Ectodermal cell (in vitro differentiated cells): ENCODE results near the gene EIF5A.

ENCODE experiments used
- H3K27ac ChIP-seq: 2 replicates; pipeline ENCODE4 v1.7.0; 2013; ENCODE audit warnings: mild to moderate bottlenecking, low read depth, low read length; ENCODE audit not compliant: insufficient read depth, poor library complexity, severe bottlenecking
- H3K27me3 ChIP-seq: 2 replicates; pipeline ENCODE4 v1.7.0; 2013; ENCODE audit warnings: mild to moderate bottlenecking, low read length; ENCODE audit not compliant: insufficient read depth, control insufficient read depth, poor library complexity, severe bottlenecking
- H3K36me3 ChIP-seq: one replicate; pipeline ENCODE4 v1.7.0; 2013; ENCODE audit warnings: low read length; ENCODE audit not compliant: control insufficient read depth, insufficient read depth
- H3K4me1 ChIP-seq: one replicate; pipeline ENCODE4 v1.7.0; 2013; ENCODE audit warnings: low read length; ENCODE audit not compliant: control insufficient read depth, insufficient read depth
- H3K4me3 ChIP-seq: 2 replicates; pipeline ENCODE4 v1.7.0; 2013; ENCODE audit warnings: low read depth, low read length, control low read depth; ENCODE audit not compliant: insufficient read depth
- H3K9me3 ChIP-seq: 2 replicates; pipeline ENCODE4 v1.7.0; 2013; ENCODE audit warnings: mild to moderate bottlenecking, low read length, moderate library complexity; ENCODE audit not compliant: control insufficient read depth
- WGBS, 2 experiments: methylation state at CpG; one replicate each; pipeline ENCODE4 v1.1.7; 2013; ENCODE audit warnings: missing lambda C conversion rate in 2 of 2; 5-methylcytosine and 5-hydroxymethylcytosine counted together

The EIF5A gene

DNA sequence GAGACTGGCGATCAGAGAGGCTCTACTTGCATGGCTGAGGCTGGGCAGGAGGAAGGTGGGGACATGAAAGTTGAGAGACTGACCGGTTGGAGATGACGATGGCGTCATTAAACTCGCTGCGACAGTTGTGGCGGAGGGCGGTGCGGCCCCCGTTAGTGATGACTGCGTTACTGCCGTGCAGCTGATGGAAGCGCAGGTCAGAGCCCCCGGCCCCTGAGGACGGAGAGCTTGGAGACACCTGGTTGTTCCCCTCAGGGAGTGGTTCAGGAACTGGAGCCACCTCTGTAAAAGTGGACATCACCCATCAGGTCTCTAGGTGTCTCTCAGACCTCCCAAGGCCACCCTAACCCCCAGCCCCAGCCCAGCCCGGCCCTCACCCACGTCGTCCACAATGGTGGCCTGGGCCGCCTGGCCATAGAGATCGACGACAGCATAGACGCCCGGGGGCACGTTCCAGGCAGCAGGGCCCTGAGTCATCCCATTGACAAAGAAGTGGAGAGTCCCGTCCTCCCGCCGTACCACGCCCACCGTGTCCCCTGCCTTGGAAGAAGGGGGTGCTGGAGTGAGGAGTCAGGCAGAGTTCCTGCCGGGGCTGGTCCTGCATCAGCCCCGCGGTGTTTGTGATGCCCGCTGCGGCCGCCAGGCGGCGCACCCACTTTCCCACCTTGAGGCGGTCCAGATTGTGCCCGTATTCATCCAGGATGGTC, 16.5 kb downstream of the EIF5A start:
- H3K27me3 ChIP-seq = no peaks in the 10 kb centered on the region
- no peaks in the 10 kb centered on the region for H3K9me3 ChIP-seq
- WGBS, 2 experiments = 71 to 74% methylated on average over 39 of the region's 39 CpGs
- H3K4me1 ChIP-seq = peaks cover 9% of the 10 kb centered on the region
- peaks cover 49% of the 10 kb centered on the region for H3K36me3 ChIP-seq
- no peak overlapping the region for H3K4me3 ChIP-seq
- H3K27ac ChIP-seq = no peak overlapping the region

DNA sequence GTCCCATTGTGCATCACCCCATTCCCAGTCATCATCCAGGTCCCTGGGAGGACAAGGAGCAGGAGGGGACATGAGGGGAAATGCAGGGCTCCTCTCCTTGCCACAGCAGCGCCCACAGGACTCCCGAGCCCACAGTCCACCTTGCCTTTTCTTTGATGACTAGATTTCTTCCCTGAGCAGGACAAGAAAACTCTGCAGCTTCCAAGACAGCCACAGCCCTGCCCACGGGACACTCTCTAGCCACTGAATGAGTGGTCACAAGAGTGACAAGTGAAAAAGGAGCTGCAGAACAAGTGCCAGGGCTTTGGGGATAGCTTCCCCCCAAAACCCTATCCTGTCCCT, 17.0 kb downstream of the EIF5A start:
- H3K36me3 ChIP-seq = peaks cover 49% of the 10 kb centered on the region
- H3K27me3 ChIP-seq = no peaks in the 10 kb centered on the region
- H3K9me3 ChIP-seq = no peaks in the 10 kb centered on the region
- no peak overlapping the region for H3K4me3 ChIP-seq
- H3K27ac ChIP-seq = no peak overlapping the region
- peaks cover 9% of the 10 kb centered on the region for H3K4me1 ChIP-seq
- 86 to 93% methylated on average over 3 of the region's 3 CpGs for WGBS, 2 experiments

DNA sequence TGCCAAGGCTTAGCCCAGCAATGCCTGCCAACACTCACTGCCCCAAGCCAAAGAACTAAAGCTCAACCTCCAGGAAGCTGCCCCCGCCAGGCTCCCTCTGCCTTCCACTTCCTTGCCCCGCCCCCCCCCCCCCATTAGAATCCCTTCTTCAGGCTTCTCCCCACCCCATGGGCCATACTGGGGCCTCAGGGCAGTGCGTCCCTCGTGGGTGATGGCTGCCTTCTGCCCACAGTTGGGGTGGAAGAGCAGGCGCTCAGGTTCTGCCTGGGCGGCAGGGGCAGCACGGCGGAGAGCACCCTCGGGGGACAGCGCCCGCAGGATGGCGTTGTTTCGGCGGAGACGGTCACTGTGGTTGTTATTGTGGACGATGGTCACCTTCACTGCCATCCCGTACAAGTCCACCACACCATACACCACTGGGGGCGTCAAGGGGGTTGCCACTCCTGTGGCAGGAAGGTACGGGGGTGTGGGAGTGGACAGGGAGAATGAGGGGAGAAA, 17.7 kb downstream of the EIF5A start:
- H3K27me3 ChIP-seq = no peaks in the 10 kb centered on the region
- no peak overlapping the region for H3K27ac ChIP-seq
- H3K36me3 ChIP-seq = peaks cover 49% of the 10 kb centered on the region
- no peak overlapping the region for H3K4me3 ChIP-seq
- peaks cover 9% of the 10 kb centered on the region for H3K4me1 ChIP-seq
- WGBS, 2 experiments = 94 to 98% methylated on average over 18 of the region's 19 CpGs
- H3K9me3 ChIP-seq = no peaks in the 10 kb centered on the region

DNA sequence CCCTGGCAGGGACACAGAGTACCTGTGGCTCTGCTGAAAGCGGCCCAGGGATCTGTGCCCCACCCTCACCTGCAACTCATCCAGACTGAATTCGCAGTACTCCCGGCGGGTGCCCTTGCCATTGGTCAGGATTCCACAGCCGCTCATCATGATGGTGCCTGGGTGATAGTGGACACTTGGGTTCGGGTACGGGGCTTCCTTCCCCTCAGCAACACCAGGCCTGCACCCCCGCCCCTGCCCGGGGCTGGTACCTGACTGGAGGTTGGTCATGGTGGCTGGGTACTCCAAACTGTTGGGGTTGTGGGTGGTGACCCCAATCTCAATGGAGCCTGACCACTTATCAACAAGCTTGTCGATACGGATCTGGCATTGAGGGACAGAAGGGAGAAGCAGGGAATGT, 18.8 kb downstream of the EIF5A start:
- no peak overlapping the region for H3K27ac ChIP-seq
- WGBS, 2 experiments = 92 to 95% methylated on average over 10 to 11 of the region's 11 CpGs
- no peaks in the 10 kb centered on the region for H3K9me3 ChIP-seq
- H3K36me3 ChIP-seq = peaks cover 47% of the 10 kb centered on the region
- peaks cover 9% of the 10 kb centered on the region for H3K4me1 ChIP-seq
- H3K27me3 ChIP-seq = no peaks in the 10 kb centered on the region
- no peak overlapping the region for H3K4me3 ChIP-seq

DNA sequence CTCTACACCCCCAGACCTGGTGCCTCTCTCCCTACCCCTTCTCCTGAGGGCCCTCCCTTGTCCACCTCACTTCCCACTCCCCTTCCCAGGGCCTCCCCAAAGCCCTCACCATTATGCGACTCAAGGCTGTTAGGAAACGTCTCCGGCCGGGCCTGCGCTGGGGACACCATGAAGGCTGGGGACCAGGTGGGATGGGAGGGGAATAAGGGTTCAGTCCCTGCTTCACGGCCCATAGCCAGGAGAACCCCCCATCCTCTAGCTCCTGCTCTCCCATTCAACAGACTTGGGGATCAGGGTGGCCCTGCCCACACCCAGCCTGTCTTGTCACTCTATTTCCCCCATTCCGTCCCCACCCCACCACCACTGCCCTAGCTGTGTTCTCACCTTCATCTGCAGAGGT, 19.6 kb downstream of the EIF5A start:
- Histone ChIP-seq H3K4me3 (no peak overlapping the region), H3K27me3 (no peaks in the 10 kb centered on the region), H3K27ac (no peak overlapping the region), H3K9me3 (no peaks in the 10 kb centered on the region), H3K36me3 (peaks cover 38% of the 10 kb centered on the region), H3K4me1 (peaks cover 9% of the 10 kb centered on the region)
- 92 to 93% methylated on average over 7 of the region's 7 CpGs for WGBS, 2 experiments

DNA sequence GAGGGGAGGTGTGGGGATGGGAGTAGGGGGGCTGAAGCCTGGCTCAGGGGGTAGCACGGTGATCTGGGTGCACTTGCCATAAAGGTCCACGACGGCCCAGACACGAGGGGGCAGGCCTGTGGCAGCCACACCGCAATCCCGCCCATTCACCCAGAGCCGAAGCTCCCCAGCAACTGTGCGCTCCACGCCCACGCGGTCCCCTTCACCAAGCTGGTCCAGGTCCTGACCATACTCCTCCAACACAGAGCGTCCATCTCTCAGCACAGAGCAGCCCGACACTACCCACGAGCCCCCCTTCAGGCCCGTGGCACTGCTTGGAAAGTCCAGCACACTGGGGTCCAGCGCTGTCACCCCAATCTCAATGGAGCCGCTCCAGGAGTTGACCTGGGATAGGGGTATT, 20.1 kb downstream of the EIF5A start:
- peaks cover 9% of the 10 kb centered on the region for H3K4me1 ChIP-seq
- peaks cover 34% of the 10 kb centered on the region for H3K36me3 ChIP-seq
- WGBS, 2 experiments = 94 to 97% methylated on average over 17 of the region's 17 CpGs
- no peaks in the 10 kb centered on the region for H3K27me3 ChIP-seq
- H3K27ac ChIP-seq = no peak overlapping the region
- no peak overlapping the region for H3K4me3 ChIP-seq
- H3K9me3 ChIP-seq = no peaks in the 10 kb centered on the region

DNA sequence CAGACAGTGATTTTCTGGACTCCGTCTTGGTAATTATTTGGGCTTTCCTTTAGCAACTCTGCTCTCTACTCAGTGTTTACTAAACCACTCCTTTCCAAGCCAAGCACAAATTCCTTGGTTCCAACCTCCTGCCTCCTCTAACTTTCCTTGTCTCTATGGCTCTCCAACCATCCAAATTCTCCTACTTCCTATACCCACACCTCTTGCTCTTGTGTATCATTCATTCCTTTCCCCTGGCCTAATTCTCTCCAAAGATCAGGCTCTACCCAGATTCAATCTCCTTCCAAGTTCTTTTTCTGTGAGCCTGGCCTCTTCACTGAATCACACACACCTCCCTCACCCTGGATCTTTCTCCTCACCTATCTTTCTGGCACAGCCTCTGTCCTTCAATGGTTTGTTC, 20.6 kb downstream of the EIF5A start:
- Histone ChIP-seq H3K27ac (no peak overlapping the region), H3K27me3 (no peaks in the 10 kb centered on the region), H3K4me1 (peaks cover 9% of the 10 kb centered on the region), H3K4me3 (no peak overlapping the region), H3K9me3 (no peaks in the 10 kb centered on the region), H3K36me3 (peaks cover 29% of the 10 kb centered on the region)
- 94 to 96% methylated on average over 1 of the region's 1 CpG for WGBS, 2 experiments

DNA sequence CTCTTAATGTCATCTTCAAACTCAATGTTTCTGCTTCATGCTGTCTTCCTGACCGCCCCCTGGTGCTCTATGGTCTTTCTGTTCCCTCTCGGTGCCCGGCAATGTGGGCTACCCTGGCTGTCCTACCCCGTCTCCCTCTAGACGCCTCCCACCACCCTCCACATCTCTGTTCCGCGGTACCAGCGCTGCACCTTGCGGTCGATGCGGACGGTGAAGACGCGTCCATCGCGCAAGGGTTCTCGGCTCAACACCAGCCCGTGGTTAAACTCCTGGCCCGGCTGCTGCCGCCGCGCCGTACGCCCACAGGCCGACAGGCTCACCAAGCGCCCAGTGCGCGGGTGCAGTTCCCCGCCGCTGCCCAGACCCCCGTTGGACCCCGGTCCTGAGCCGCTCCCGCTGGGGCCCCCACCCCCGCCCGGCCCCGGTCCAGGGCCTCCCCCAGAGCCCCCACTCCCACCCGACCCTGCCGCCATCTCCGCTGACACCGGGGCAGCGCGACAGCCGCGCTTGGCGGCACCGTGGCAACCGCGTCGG, 21.5 kb downstream of the EIF5A start, which contains the start of gene NEURL4:
TSS of gene NEURL4 (minus strand) at position 496 of the 534 bp plus-strand sequence. CDS start at position 473, 23 bp downstream.
- Histone ChIP-seq H3K27me3 (no peaks in the 10 kb centered on the region), H3K27ac (peak within 1 kb of the TSS; percentile 93), H3K9me3 (no peaks in the 10 kb centered on the region), H3K4me1 (peaks cover 9% of the 10 kb centered on the region), H3K4me3 (peak within 1 kb of the TSS; percentile 87), H3K36me3 (peaks cover 20% of the 10 kb centered on the region)
- 0% methylated on average over 50 of the region's 50 CpGs for WGBS, 2 experiments

DNA sequence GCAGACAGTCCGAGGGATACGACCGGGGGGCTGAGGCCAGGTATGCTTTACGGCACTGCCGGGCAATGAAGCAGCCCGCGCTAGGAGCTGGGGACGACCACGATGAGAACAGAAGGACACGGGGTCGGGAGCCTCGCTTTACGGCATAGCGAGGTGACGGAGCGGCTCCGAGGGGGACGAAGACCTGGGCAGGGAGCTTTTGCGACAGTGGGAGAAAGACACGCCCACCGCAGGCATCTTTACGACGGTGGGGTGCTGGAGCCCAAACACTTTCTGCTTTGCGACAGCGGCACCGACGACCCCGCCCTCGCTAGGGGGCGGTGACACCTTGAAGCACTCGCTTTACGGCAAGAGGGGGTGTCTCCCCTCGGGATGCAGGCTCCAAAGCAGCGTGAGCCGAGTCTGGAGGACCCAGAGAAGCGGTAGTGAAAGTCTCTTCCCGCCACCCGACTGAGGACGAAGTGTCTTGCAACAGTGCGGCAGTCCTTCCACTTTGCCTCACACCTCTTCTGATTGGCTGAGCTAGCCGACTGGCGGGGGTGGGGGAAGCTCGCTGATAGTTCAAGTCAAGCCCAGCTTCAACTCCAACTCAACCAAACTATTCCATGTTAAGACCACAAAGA, 22.1 kb downstream of the EIF5A start:
- peaks cover 15% of the 10 kb centered on the region for H3K36me3 ChIP-seq
- H3K4me3 ChIP-seq = peak overlapping the region; percentile 87
- no peaks in the 10 kb centered on the region for H3K27me3 ChIP-seq
- H3K4me1 ChIP-seq = peaks cover 9% of the 10 kb centered on the region
- WGBS, 2 experiments = 1% methylated on average over 43 of the region's 43 CpGs
- no peaks in the 10 kb centered on the region for H3K9me3 ChIP-seq
- peak overlapping the region; percentile 93 for H3K27ac ChIP-seq

DNA sequence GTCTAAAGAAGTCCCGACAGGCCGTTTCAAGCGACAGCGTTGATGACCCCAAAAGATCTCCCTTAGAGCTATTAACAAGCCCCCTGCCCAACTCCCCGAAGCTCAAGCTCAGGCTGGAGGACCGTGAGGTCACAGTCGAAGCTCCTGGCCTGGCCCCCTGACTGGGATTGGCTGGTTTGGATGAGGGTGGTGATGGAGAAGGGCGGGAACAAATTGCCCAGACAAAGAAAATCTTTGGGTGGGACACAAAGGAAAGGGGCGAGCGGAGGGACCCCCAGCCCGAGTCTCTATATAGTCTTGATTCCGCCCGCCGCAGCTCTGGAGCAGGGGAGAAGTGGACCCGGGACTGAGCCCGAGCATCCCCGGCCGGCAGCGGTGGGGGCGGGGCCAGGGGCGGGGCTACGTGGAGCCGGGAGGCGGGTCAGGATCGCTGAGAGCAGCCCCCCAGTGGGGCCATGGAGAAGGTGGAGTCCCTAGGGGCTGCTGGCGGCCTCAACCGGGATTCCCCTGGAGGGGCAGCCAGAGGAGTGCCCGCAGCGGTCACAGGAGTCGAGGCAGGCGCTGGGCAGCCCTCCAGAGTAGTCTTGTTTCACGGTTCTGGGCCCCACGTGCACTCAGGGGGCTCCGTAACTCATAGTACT, 22.7 kb downstream of the EIF5A start:
- Histone ChIP-seq H3K9me3 (no peaks in the 10 kb centered on the region), H3K4me1 (peaks cover 9% of the 10 kb centered on the region), H3K27ac (peak overlapping the region; percentile 93), H3K4me3 (peak overlapping the region; percentile 87), H3K27me3 (no peaks in the 10 kb centered on the region), H3K36me3 (peaks cover 12% of the 10 kb centered on the region)
- WGBS, 2 experiments = 3% methylated on average over 34 of the region's 34 CpGs
